HepG2 (cell line): ENCODE results near the gene CIROP. TPM values are rescaled to one million over a fixed set of nuclear protein-coding genes. Genes with fewer than 3 reads are reported as not detected.
A peak's percentile ranks its signal among the peaks of the same experiment; 100 is the strongest.

ENCODE experiments used
- FOSL2 ChIP-seq: sonication (generic); formaldehyde crosslinking; IDR thresholded peaks from 2 replicates; pipeline ENCODE4 v1.4.0; 2020; ENCODE audit warnings: missing genetic modification reagents
- GATAD1 ChIP-seq: IDR thresholded peaks from 2 replicates; pipeline ENCODE4 v1.6.1; 2016; ENCODE audit warnings: missing genetic modification reagents, missing compliant biosample characterization
- KLF11 ChIP-seq: IDR thresholded peaks from 2 replicates; pipeline ENCODE4 v1.6.1; 2016; ENCODE audit warnings: missing compliant biosample characterization
- MLX ChIP-seq: IDR thresholded peaks from 2 replicates; pipeline ENCODE4 v1.6.1; 2016
- MTF1 ChIP-seq: sonication (generic); formaldehyde crosslinking; IDR thresholded peaks from 2 replicates; pipeline ENCODE4 v1.5.0; 2020; ENCODE audit warnings: missing genetic modification reagents
- NKX3-1 ChIP-seq: sonication (generic); formaldehyde crosslinking; IDR thresholded peaks from 2 replicates; pipeline ENCODE4 v1.5.0; 2020; ENCODE audit warnings: missing genetic modification reagents
- NPAS2 ChIP-seq: sonication (generic); formaldehyde crosslinking; IDR thresholded peaks from 2 replicates; pipeline ENCODE4 v1.8.0; 2022; ENCODE audit warnings: mild to moderate bottlenecking, missing genetic modification reagents, borderline replicate concordance
- PBX2 ChIP-seq: IDR thresholded peaks from 2 replicates; pipeline ENCODE4 v1.6.1; 2016; ENCODE audit warnings: control low read depth
- PCBP2 ChIP-seq: fragments of 200-400 bp; formaldehyde crosslinking; optimal IDR thresholded peaks from 2 replicates; pipeline ENCODE3; 2018; ENCODE audit warnings: low read length, low read depth; ENCODE audit not compliant: poor library complexity, severe bottlenecking
- RBAK ChIP-seq: sonication (generic); formaldehyde crosslinking; IDR thresholded peaks from 2 replicates; pipeline ENCODE4 v1.5.1; 2020; ENCODE audit warnings: mild to moderate bottlenecking, missing genetic modification reagents
- SRF ChIP-seq: IDR thresholded peaks from 2 replicates; pipeline ENCODE4 v1.6.1; 2011; ENCODE audit warnings: mild to moderate bottlenecking, low read depth, low read length, moderate library complexity
- TFDP1 ChIP-seq: IDR thresholded peaks from 2 replicates; pipeline ENCODE4 v1.6.1; 2016; ENCODE audit warnings: missing compliant biosample characterization, missing genetic modification reagents, borderline replicate concordance
- TP53 ChIP-seq: sonication (generic); formaldehyde crosslinking; conservative IDR thresholded peaks from 2 replicates; pipeline ENCODE4 v1.4.0; 2020; ENCODE audit warnings: missing genetic modification reagents
- ZBTB10 ChIP-seq: sonication (generic); formaldehyde crosslinking; IDR thresholded peaks from 2 replicates; pipeline ENCODE4 v1.4.0; 2020; ENCODE audit warnings: missing genetic modification reagents, borderline replicate concordance
- ZMYM3 ChIP-seq: sonication (generic); formaldehyde crosslinking; IDR thresholded peaks from 2 replicates; pipeline ENCODE4 v1.5.1; 2020; ENCODE audit warnings: mild to moderate bottlenecking, missing genetic modification reagents
- ZNF350 ChIP-seq: sonication (generic); formaldehyde crosslinking; IDR thresholded peaks from 2 replicates; pipeline ENCODE4 v1.4.0; 2020; ENCODE audit warnings: mild to moderate bottlenecking, low read depth, missing genetic modification reagents, borderline replicate concordance
- ZNF772 ChIP-seq: sonication (generic); formaldehyde crosslinking; IDR thresholded peaks from 2 replicates; pipeline ENCODE4 v1.5.0; 2020; ENCODE audit warnings: mild to moderate bottlenecking, missing genetic modification reagents
- ZNF777 ChIP-seq: sonication (generic); formaldehyde crosslinking; IDR thresholded peaks from 2 replicates; pipeline ENCODE4 v1.4.0; 2020; ENCODE audit warnings: missing genetic modification reagents
- ZNF782 ChIP-seq: sonication (generic); formaldehyde crosslinking; IDR thresholded peaks from 2 replicates; pipeline ENCODE4 v1.4.0; 2020; ENCODE audit warnings: missing genetic modification reagents, mild to moderate bottlenecking, borderline replicate concordance
- polyA plus RNA-seq, 8 experiments: library from polyadenylated mRNA; depleted of rRNA in 3 of 8; stranded (reverse) in 7 of 8; unstranded in 1 of 8; fragments of >200 nt; fragmentation: Illumina TruSeq in 4 of 8; extraction: Trizol in 4 of 8; gene quantifications; 2 replicates each; pipeline versions ENCODE4 v1.2.1 to v1.2.3, GENCODE V29; 2011 to 2016; ENCODE audit warnings: low read depth in 4 of 8, missing spikeins in 1 of 8, mixed read lengths in 1 of 8; ENCODE audit not compliant: insufficient read depth in 1 of 8
- total RNA-seq, 5 experiments: library from RNA; depleted of rRNA; stranded (reverse); fragments of >200 nt; fragmentation: Illumina TruSeq; extraction: Trizol; gene quantifications; 2 replicates each; pipeline ENCODE4 v1.2.3, GENCODE V29; 2016; ENCODE audit warnings: low read depth in 1 of 5
- TF ChIP-seq, protein P1 (sequence below): sonication (generic); formaldehyde crosslinking; IDR thresholded peaks from 2 replicates; pipeline ENCODE4 v1.4.0; 2020; ENCODE audit warnings: low read depth, mild to moderate bottlenecking, missing genetic modification reagents
- TF ChIP-seq, protein P2 (sequence below): sonication (generic); formaldehyde crosslinking; IDR thresholded peaks from 2 replicates; pipeline ENCODE4 v1.5.1; 2020; ENCODE audit warnings: mild to moderate bottlenecking, missing genetic modification reagents, moderate library complexity

CIROP gene
- total and polyA plus RNA-seq, 2 of the 13 experiments (the other 11 are each of a cell fraction or from before 2014, with no cell fraction given), result 0.07 TPM; not detected in 1

DNA sequence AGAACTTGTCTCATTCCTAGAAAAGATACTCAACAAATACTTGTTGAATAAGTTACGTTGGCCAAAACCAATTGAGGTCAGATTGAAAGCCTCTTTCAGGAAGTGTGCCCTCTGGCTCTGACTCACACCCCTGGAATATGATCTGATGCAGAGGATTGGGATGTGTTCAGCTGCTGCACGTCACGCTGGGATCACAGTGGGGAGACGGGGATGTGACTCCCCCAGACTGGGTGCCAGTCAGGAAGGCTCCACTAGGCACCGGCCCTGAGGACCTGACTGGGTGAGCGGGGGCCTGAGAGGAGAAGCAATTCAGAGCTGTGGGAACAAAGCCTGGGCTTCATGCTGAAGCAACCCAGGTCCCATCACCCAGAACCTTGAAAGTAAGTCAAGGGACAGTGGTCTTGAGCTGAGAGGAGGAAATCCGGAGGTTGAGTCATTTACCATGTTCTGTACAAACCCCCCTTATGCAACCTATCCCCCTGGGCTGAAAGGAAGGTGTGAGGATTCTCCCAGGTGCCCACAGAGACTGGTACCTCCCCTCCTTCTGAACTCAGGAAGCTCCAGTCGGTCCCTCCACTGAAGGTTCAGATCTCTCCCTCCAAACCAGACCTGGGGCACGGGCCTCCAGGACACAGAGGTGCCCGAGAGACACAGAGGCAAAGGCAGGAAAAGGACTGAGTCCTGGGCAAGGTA lies 10.4 kb upstream of the CIROP start (continued):
- TF ChIP-seq ZNF350 (CRISPR knock-in tag), result no peak
- TF ChIP-seq ZNF772, result 0 out of 2 replicates have a peak, but pooled peaks have one; percentile 38
- TF ChIP-seq PCBP2, result no peak
- no peak for TF ChIP-seq ZNF777 (CRISPR knock-in tag)
- no peak for TF ChIP-seq MTF1 (CRISPR knock-in tag)
- no peak for TF ChIP-seq PBX2
- no peak for TF ChIP-seq KLF11
- no peak for TF ChIP-seq MLX (CRISPR knock-in tag)
- no peak for TF ChIP-seq RBAK (CRISPR knock-in tag)
- TF ChIP-seq TP53 (CRISPR knock-in tag), result no peak
- TF ChIP-seq SRF, result no peak
- no peak for TF ChIP-seq TFDP1 (CRISPR knock-in tag)
- TF ChIP-seq NPAS2 (CRISPR knock-in tag), result no peak
- TF ChIP-seq ZNF782 (CRISPR knock-in tag), result no peak
- TF ChIP-seq GATAD1 (CRISPR knock-in tag), result no peak
- TF ChIP-seq ZMYM3, result no peak
- TF ChIP-seq ZBTB10 (CRISPR knock-in tag), result peak; percentile 33; the same call in 1 of the 2 replicates
- TF ChIP-seq FOSL2 (CRISPR knock-in tag), result peak; percentile 62
- TF ChIP-seq, protein P1, sequence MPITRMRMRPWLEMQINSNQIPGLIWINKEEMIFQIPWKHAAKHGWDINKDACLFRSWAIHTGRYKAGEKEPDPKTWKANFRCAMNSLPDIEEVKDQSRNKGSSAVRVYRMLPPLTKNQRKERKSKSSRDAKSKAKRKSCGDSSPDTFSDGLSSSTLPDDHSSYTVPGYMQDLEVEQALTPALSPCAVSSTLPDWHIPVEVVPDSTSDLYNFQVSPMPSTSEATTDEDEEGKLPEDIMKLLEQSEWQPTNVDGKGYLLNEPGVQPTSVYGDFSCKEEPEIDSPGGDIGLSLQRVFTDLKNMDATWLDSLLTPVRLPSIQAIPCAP (CRISPR knock-in tag), result no peak
- no peak for TF ChIP-seq NKX3-1 (CRISPR knock-in tag)
- TF ChIP-seq, protein P2, sequence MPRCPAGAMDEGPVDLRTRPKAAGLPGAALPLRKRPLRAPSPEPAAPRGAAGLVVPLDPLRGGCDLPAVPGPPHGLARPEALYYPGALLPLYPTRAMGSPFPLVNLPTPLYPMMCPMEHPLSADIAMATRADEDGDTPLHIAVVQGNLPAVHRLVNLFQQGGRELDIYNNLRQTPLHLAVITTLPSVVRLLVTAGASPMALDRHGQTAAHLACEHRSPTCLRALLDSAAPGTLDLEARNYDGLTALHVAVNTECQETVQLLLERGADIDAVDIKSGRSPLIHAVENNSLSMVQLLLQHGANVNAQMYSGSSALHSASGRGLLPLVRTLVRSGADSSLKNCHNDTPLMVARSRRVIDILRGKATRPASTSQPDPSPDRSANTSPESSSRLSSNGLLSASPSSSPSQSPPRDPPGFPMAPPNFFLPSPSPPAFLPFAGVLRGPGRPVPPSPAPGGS (CRISPR knock-in tag), result 0 out of 2 replicates have a peak, but pooled peaks have one; percentile 42
